GM13976 (cell line): ENCODE results near the gene PREX1.

Source experiments
- DNase-seq: peaks from one replicate; pipeline ENCODE4 v3.0.0; 2012; ENCODE audit warnings: low spot score
- in situ Hi-C: fragments of 300-500 bp; cut with MboI; formaldehyde crosslinking; loops from one replicate; pipeline ENCODE4 v1.12.0; 2022; ENCODE audit warnings: low sequenced_read_pairs, mixed read lengths, inconsistent platforms; ENCODE audit not compliant: unreplicated experiment
- TF ChIP-seq, protein P1 (sequence below): IDR thresholded peaks from 2 replicates; pipeline ENCODE4 v1.5.1; 2012; ENCODE audit warnings: borderline replicate concordance, mild to moderate bottlenecking; ENCODE audit not compliant: insufficient read depth; ENCODE audit errors: extremely low read depth, missing control alignments, control extremely low read depth

PREX1 gene

DNA sequence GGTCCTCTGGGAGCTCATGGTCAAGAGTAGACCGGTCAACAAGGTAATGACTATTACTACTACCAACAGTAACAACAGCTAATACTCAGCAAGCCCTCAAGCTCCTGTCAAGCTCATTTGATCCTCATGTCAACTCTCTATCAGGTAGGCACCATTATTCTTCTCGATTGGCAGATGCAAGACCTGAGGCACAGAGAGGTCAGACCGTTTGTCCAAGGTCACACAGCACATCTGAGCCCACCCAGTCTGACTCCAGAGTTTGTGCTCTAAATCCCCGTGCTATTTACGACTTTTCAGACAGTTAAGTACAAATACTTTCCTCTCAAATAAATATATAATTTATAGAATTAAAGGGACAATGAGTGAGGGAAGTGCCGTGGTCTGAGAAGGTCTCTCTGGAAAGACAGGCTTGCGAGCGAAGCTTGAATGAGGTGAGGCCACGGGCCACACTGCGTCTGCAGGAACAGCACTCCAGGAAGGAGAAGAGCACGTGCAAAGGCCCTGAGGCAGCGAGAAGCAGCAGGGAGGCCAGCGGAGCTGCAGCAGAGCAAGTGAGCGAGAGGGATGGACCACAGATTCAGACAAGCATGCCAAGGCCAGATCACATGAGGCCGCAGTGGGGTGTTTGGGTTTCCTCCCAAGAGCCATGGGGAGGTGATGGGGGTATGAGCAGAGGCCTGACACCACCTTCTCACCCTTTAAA lies 117.3 kb downstream of the PREX1 start:
- TF ChIP-seq, protein P1, sequence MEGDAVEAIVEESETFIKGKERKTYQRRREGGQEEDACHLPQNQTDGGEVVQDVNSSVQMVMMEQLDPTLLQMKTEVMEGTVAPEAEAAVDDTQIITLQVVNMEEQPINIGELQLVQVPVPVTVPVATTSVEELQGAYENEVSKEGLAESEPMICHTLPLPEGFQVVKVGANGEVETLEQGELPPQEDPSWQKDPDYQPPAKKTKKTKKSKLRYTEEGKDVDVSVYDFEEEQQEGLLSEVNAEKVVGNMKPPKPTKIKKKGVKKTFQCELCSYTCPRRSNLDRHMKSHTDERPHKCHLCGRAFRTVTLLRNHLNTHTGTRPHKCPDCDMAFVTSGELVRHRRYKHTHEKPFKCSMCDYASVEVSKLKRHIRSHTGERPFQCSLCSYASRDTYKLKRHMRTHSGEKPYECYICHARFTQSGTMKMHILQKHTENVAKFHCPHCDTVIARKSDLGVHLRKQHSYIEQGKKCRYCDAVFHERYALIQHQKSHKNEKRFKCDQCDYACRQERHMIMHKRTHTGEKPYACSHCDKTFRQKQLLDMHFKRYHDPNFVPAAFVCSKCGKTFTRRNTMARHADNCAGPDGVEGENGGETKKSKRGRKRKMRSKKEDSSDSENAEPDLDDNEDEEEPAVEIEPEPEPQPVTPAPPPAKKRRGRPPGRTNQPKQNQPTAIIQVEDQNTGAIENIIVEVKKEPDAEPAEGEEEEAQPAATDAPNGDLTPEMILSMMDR: no peak

DNA sequence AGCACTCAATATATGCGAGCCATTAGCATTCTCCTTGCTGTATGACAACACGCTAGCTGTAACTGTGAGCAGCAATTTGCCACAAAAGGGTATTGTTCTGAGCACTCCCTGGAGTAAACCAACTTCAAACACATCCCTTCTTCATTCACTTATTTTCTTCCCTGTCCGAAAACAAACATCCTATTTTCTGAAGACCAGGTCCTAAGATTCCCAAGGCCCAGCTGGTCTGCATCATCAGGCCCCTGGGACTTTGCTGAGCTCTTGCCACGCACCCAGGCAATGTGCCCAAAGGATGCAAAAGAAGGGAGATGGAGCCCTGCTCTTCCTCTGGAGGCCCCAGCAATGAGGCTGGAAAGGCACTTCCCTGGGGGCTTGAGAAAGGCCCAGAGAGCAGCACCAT lies 118.1 kb downstream of the PREX1 start:
- in situ Hi-C loops: no loop called here
- TF ChIP-seq, protein P1: no peak
- DNase-seq: no peak

More for the DNA sequence above, 117.3 kb downstream of the PREX1 start:
- in situ Hi-C loops: no loop called here
- no peak for DNase-seq

DNA sequence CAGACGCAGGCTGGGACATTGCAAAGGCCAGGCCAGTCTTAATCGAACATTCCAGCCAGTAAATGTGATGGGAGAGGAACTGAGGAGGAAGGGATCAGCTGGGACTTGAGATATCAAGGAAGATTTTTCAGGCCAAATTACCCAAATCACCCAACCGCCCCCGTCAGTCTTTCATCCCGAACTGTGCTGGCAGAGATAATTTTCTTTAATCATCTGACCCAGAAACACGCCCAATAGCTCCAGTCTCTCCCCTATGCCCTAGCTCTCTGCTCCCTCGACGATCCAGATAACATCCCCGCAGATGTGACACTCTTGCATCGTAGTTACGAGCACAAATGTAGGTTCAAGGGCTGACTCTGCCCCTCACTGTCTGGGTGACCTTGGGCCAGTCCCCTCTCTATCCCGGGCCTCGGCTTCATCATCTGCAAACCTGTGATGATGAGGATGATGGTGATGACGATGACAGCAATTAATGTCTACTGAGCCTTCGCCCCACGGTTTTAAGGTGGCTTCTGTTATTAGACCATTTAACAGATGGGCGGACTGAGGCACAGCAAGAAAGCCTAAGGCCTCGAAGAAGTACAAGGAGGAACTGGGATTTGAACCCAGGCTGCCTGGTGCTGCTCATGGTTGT lies 118.6 kb downstream of the PREX1 start:
- DNase-seq: no peak
- TF ChIP-seq, protein P1: no peak
- in situ Hi-C loops: no loop called here

GRCh38 chr20:48708630-48709029 lies 119.2 kb downstream of the PREX1 start:
- TF ChIP-seq, protein P1: no peak
- in situ Hi-C loops: no loop called here
- no peak for DNase-seq

- TF ChIP-seq, protein P1: no peak
- in situ Hi-C loops: no loop called here
- DNase-seq: no peak
These were observed 119.7 kb downstream of the PREX1 start for GRCh38 chr20:48708116-48708515.

GRCh38 chr20:48706710-48707365 lies 121.0 kb downstream of the PREX1 start:
- no peak for DNase-seq
- in situ Hi-C loops: no loop called here
- TF ChIP-seq, protein P1: no peak
